Endodermal cell (in vitro differentiated cells): ENCODE results near the gene PDE4D. TPM values are rescaled to one million over a fixed set of nuclear protein-coding genes. Genes with fewer than 3 reads are reported as not detected.

Experiments
- DNase-seq: peaks from one replicate; pipeline ENCODE4 v3.0.0-alpha.2; 2017
- H3K27ac ChIP-seq: 2 replicates; pipeline ENCODE4 v1.5.1; 2013; ENCODE audit warnings: mild to moderate bottlenecking, low read depth, low read length, moderate library complexity
- H3K27me3 ChIP-seq: 2 replicates; pipeline ENCODE4 v1.6.1; 2013; ENCODE audit warnings: mild to moderate bottlenecking, low read length, moderate library complexity; ENCODE audit not compliant: insufficient read depth, control insufficient read depth, poor library complexity, severe bottlenecking
- H3K36me3 ChIP-seq: 2 replicates; pipeline ENCODE4 v1.7.0; 2013; ENCODE audit warnings: mild to moderate bottlenecking, low read length, moderate library complexity; ENCODE audit not compliant: control insufficient read depth, insufficient read depth
- H3K4me1 ChIP-seq: one replicate; pipeline ENCODE4 v1.7.0; 2013; ENCODE audit warnings: low read length; ENCODE audit not compliant: control insufficient read depth, insufficient read depth
- H3K4me3 ChIP-seq: 2 replicates; pipeline ENCODE4 v1.5.1; 2013; ENCODE audit warnings: mild to moderate bottlenecking, low read length, moderate library complexity
- H3K9ac ChIP-seq: 2 replicates; pipeline ENCODE4 v1.6.1; 2013; ENCODE audit warnings: mild to moderate bottlenecking, low read length, moderate library complexity; ENCODE audit not compliant: poor library complexity, severe bottlenecking; ENCODE audit errors: extremely low read depth
- H3K9me3 ChIP-seq: 2 replicates; pipeline ENCODE4 v1.6.1; 2013; ENCODE audit warnings: mild to moderate bottlenecking, low read length, moderate library complexity; ENCODE audit not compliant: control insufficient read depth
- H3K27ac Mint-ChIP-seq: 2 replicates; pipeline ENCODE4 v1.8.0; 2020; ENCODE audit warnings: mixed read lengths
- H3K27me3 Mint-ChIP-seq: 2 replicates; pipeline ENCODE4 v1.8.0; 2021; ENCODE audit warnings: mild to moderate bottlenecking, mixed read lengths; ENCODE audit not compliant: insufficient read depth
- H3K36me3 Mint-ChIP-seq: 2 replicates; pipeline ENCODE4 v1.8.0; 2020; ENCODE audit warnings: low read depth, mixed read lengths
- H3K4me1 Mint-ChIP-seq: 2 replicates; pipeline ENCODE4 v1.8.0; 2020; ENCODE audit warnings: mixed read lengths
- H3K4me3 Mint-ChIP-seq: 2 replicates; pipeline ENCODE4 v1.8.0; 2020; ENCODE audit warnings: mild to moderate bottlenecking, moderate library complexity, mixed read lengths
- H3K9me3 Mint-ChIP-seq: 2 replicates; pipeline ENCODE4 v1.8.0; 2020; ENCODE audit warnings: mild to moderate bottlenecking, mixed read lengths
- CTCF ChIP-seq: fragments of 200-600 bp; sonication (generic); conservative IDR thresholded peaks from 2 replicates; pipeline ENCODE4 v1.5.0; 2021; ENCODE audit warnings: antibody characterized with exemption, mild to moderate bottlenecking
- WGBS, 2 experiments: methylation state at CpG; one replicate each; pipeline versions ENCODE4 v1.1.5 to v1.1.7; 2013; ENCODE audit warnings: missing lambda C conversion rate in 2 of 2, mixed read lengths in 1 of 2; ENCODE audit not compliant: insufficient coverage in 1 of 2, insufficient read length in 1 of 2; 5-methylcytosine and 5-hydroxymethylcytosine counted together
- total RNA-seq, 2 donors: library from RNA; stranded (reverse); fragmentation: NEBNext Ultra II Directional in 1 of 2; extraction: Animal tissue kit (Norgen Biotek cat#: 25700) in 1 of 2; gene quantifications; 2 replicates in 1 of 2; 3 replicates in 1 of 2; pipeline ENCODE4 v1.2.1, GENCODE V29; 2021

PDE4D gene
- total RNA-seq, 2 donors from 2014 or later: 9.2 to 11.4 TPM

GRCh38 chr5:59460368-59461153, 433.0 kb downstream of the PDE4D start:
- Mint-ChIP-seq H3K27ac (no peak overlapping the region), H3K27me3 (no peaks in the 10 kb centered on the region), H3K4me1 (no peaks in the 10 kb centered on the region), H3K9me3 (peaks cover 11% of the 10 kb centered on the region), H3K4me3 (no peak overlapping the region), H3K36me3 (no peaks in the 10 kb centered on the region)
- WGBS, 2 experiments: 85 to 93% methylated on average over 3 to 4 of the region's 4 CpGs
- Histone ChIP-seq H3K4me1 (no peaks in the 10 kb centered on the region), H3K27ac (no peak overlapping the region), H3K4me3 (no peak overlapping the region), H3K9me3 (no peaks in the 10 kb centered on the region), H3K36me3 (no peaks in the 10 kb centered on the region), H3K9ac (no peak overlapping the region), H3K27me3 (no peaks in the 10 kb centered on the region)
- DNase-seq: no peak
- TF ChIP-seq CTCF: no peak

GRCh38 chr5:59458966-59459729, 434.4 kb downstream of the PDE4D start:
- WGBS, 2 experiments: 90 to 100% methylated on average over 2 of the region's 3 CpGs
- no peaks in the 10 kb centered on the region for H3K27me3 Mint-ChIP-seq
- H3K9me3 Mint-ChIP-seq: peaks cover 21% of the 10 kb centered on the region
- no peaks in the 10 kb centered on the region for H3K36me3 Mint-ChIP-seq
- H3K4me1 ChIP-seq: no peaks in the 10 kb centered on the region
- no peaks in the 10 kb centered on the region for H3K9me3 ChIP-seq
- no peak overlapping the region for H3K27ac ChIP-seq
- no peak overlapping the region for H3K4me3 ChIP-seq
- H3K4me3 Mint-ChIP-seq: no peak overlapping the region
- H3K9ac ChIP-seq: no peak overlapping the region
- H3K4me1 Mint-ChIP-seq: no peaks in the 10 kb centered on the region
- no peak for DNase-seq
- H3K27me3 ChIP-seq: no peaks in the 10 kb centered on the region
- no peaks in the 10 kb centered on the region for H3K36me3 ChIP-seq
- no peak for TF ChIP-seq CTCF
- H3K27ac Mint-ChIP-seq: no peak overlapping the region

GRCh38 chr5:59458321-59458720, 435.2 kb downstream of the PDE4D start:
- no peak overlapping the region for H3K9ac ChIP-seq
- H3K27me3 Mint-ChIP-seq: no peaks in the 10 kb centered on the region

More at GRCh38 chr5:59458321-59458720, 435.2 kb downstream of the PDE4D start:
- Histone ChIP-seq H3K27ac (no peak overlapping the region), H3K27me3 (no peaks in the 10 kb centered on the region), H3K36me3 (no peaks in the 10 kb centered on the region), H3K4me1 (no peaks in the 10 kb centered on the region), H3K9me3 (no peaks in the 10 kb centered on the region), H3K4me3 (no peak overlapping the region)
- WGBS, 2 experiments: 92 to 93% methylated on average over 3 to 4 of the region's 4 CpGs
- Mint-ChIP-seq H3K4me3 (no peak overlapping the region), H3K36me3 (no peaks in the 10 kb centered on the region), H3K4me1 (no peaks in the 10 kb centered on the region), H3K27ac (no peak overlapping the region), H3K9me3 (peaks cover 21% of the 10 kb centered on the region)
- DNase-seq: no peak
- no peak for TF ChIP-seq CTCF
